NCI-H1694 treated with DMSO at 0.1 percent for 48 hours (cell line): ENCODE results near the gene MSH4.
"Not testable (repeated sequence)": the region's sequence is repeated elsewhere in the genome, so short reads cannot be mapped to it uniquely, and the experiment has no call there.

Source experiments
- DNase-seq: peaks from one replicate; lab custom pipeline; 2025; lab: John Stamatoyannopoulos, UW

The MSH4 gene

GRCh38 chr1:75797273-75797588 is 549 bp downstream of the MSH4 start:
- DNase-seq: no peak

- DNase-seq: no peak
These were observed 1.0 kb downstream of the MSH4 start for GRCh38 chr1:75797606-75798216.

- DNase-seq: not testable (repeated sequence)
These were observed 4.8 kb downstream of the MSH4 start for GRCh38 chr1:75801480-75801879.

GRCh38 chr1:75808921-75809320 is 12.2 kb downstream of the MSH4 start:
- DNase-seq: no peak

GRCh38 chr1:75810113-75810512 is 13.4 kb downstream of the MSH4 start:
- not testable (repeated sequence) for DNase-seq

GRCh38 chr1:75811211-75811981 is 14.7 kb downstream of the MSH4 start:
- no peak for DNase-seq

- DNase-seq: no peak
These were observed 15.4 kb downstream of the MSH4 start for GRCh38 chr1:75812065-75812464.

GRCh38 chr1:75823596-75823995 is 26.9 kb downstream of the MSH4 start:
- not testable (repeated sequence) for DNase-seq

- DNase-seq: no peak
These were observed 39.9 kb downstream of the MSH4 start for GRCh38 chr1:75836528-75837100.

- DNase-seq: no peak
These were observed 41.4 kb downstream of the MSH4 start for GRCh38 chr1:75838079-75838478.

- DNase-seq: no peak
These were observed 44.7 kb downstream of the MSH4 start for GRCh38 chr1:75841421-75841820.

- no peak for DNase-seq
These were observed 48.9 kb downstream of the MSH4 start for GRCh38 chr1:75845576-75845975.

- DNase-seq: no peak
These were observed 58.3 kb downstream of the MSH4 start for GRCh38 chr1:75855010-75855409.

GRCh38 chr1:75855734-75856133 is 59.1 kb downstream of the MSH4 start:
- no peak for DNase-seq

GRCh38 chr1:75861831-75862230 is 65.1 kb downstream of the MSH4 start:
- no peak for DNase-seq

GRCh38 chr1:75870951-75871350 is 74.3 kb downstream of the MSH4 start:
- no peak for DNase-seq

GRCh38 chr1:75879985-75880384 is 83.3 kb downstream of the MSH4 start:
- DNase-seq: no peak

GRCh38 chr1:75884437-75884836 is 87.8 kb downstream of the MSH4 start:
- no peak for DNase-seq

- DNase-seq: no peak
These were observed 104.7 kb downstream of the MSH4 start for GRCh38 chr1:75901371-75901770.

- peak; percentile 39 for DNase-seq
These were observed 112.1 kb downstream of the MSH4 start for GRCh38 chr1:75908717-75909152.

- DNase-seq: no peak
These were observed 120.2 kb downstream of the MSH4 start for GRCh38 chr1:75916834-75917233.

- DNase-seq: no peak
These were observed 126.0 kb downstream of the MSH4 start for GRCh38 chr1:75922698-75923097.

GRCh38 chr1:75932304-75932703 is 135.6 kb downstream of the MSH4 start, which contains the start of gene ASB17:
ASB17 (minus strand) TSS chr1:75932404; CDS start chr1:75932291, 113 bp downstream.
- DNase-seq: no peak
